HG03135 (cell line): ENCODE data around the gene CORO2A.
"Not testable (repeated sequence)": the region's sequence is repeated elsewhere in the genome, so short reads cannot be mapped to it uniquely, and the experiment has no call there.

Experiments
- ATAC-seq: cut with Tn5 transposase; IDR thresholded peaks from one replicate; pipeline ENCODE4 v1.9.1; 2021; ENCODE audit warnings: mild to moderate bottlenecking, moderate library complexity; ENCODE audit not compliant: unreplicated experiment

The CORO2A gene

GRCh38 chr9:98142925-98143481 is 49.4 kb downstream of the CORO2A start:
- ATAC-seq, result no peak

- ATAC-seq, result no peak
Observed at GRCh38 chr9:98142182-98142907, 50.1 kb downstream of the CORO2A start.

DNA sequence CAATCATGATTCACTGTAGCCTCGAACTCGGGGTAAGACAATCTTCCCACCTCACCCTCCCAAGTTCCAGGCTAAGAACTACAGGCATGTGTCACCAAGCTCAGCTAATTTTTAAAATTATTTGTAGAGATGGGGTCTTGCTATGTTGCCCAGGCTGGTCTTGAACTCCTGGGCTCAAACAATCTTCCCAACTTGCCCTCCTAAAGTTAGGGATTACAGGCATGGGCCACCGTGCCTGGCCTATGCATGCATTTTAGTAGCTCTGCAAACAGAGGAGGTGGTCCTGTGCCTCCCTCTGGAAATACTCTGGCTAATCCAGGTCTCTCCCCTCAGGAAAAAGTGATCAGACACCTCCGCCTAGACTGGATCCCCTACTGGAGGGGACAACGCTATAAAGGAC is 51.9 kb downstream of the CORO2A start:
- no peak for ATAC-seq

DNA sequence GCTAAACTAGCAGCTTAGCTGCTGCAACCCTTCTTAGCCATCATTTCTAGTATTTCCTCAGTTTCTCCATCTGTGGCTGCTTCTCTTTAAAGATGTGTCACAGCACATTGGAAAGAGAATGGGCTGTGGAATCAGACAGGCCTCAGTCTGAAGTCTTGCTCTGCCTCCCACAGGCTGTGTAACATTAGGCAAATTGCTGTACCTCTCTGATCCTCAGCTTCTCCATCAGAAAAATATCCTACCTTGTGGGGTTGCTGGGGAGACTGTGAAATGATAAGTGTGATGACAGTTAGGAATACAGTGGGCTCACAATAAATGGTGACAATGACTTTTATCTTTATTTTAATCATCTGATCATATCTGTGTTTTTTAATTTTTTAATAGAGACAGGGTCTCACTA is 55.9 kb downstream of the CORO2A start:
- no peak for ATAC-seq

DNA sequence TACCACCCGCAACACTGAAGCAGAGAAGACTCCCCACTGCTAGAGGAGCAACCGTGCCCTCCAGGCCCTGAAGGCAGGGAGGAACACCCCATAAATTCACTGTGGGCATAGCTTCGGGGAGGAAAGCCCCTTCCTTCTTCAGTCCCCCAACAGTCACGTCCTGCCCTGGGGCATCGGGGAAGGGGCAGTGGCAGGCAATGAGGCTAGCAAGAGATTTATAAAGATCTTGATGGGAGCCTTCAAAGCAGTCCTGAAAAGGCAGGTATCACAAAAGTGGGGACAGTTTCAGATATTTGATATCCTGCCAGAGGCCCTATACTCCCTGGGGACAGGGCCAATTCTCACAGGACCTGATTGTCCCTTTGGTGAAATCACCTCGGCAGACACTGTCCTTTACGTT is 56.5 kb downstream of the CORO2A start:
- no peak for ATAC-seq

GRCh38 chr9:98135558-98135934 is 56.9 kb downstream of the CORO2A start:
- no peak for ATAC-seq

DNA sequence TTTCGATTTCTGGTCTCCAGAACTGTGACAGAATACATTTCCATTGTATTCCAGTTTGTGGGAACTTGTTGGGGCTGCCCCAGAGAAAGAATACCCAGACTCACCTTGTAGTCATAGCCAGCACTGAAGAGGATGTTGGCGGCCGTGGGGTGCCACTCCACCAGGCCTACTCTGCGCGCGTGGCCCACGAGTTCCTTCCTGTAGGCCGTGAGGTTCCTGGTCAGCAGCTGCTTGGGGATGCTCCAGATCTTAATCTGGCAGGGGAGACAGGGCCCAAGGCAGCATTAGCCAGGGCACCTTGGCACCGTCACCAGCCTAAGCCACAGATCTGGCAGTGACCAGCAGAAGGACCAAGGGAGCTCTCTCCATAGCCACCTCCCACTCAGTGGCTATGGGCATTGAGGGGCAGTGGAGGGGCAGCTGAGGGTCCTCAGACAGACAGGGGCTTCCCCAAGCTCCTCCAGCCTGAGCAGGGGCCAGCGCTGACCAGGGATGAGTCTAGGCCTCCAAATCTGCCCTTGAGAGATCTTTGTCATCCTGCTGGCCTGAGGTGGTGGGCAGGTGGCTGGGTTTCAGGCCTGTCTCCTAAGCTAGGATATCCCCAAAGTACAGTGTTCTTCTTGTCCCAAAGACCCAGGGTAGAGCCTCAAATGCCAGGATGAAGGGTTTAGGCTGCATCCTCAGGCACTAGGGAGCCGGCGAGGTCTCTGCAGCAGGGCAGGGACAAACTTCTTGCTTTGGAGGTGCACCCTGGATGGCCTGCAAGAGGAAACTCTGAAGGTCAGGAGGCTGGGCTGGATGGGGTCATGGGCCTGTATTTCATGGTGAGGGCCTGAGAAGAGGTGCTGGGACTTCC is 57.5 kb downstream of the CORO2A start:
- ATAC-seq, result no peak

DNA sequence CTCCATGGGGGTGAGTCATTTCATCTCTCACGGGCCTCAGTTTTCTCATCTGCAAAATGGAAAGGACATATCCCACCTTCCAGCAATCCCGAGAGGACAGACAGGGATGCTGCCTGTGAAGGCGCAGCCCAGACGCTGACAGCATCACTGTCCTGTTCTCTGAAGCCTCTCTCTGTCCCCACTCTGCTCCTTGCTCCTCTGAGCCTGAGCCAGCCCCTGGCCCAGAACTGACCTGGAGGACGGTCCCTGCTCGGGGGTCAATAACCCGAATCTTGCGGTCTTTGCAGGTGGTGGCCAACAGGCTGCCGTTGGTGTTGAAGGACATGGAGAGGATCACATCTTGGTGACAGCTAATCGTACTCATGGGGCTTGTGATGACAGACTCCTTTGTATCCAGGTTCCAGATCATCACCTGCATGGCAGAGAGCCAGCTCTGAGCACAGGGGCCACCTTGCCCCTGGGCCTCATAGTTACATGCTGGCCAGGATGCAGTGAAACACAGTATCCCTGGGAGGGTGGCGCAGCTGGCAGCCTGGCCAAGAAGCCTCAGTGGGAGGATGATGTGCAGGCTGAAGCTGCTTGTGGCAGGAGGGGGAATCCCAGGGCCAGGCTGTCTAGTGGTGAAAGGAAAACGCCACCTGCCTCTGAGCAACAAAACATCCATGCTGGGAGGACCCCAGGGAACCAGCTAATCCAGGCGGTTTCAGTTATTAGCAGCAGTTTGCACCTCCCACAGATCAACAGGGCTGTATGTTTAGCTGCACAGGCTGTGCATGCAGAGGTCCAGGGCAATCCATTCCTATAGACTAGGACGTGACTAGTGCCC is 59.4 kb downstream of the CORO2A start:
- ATAC-seq, result no peak

DNA sequence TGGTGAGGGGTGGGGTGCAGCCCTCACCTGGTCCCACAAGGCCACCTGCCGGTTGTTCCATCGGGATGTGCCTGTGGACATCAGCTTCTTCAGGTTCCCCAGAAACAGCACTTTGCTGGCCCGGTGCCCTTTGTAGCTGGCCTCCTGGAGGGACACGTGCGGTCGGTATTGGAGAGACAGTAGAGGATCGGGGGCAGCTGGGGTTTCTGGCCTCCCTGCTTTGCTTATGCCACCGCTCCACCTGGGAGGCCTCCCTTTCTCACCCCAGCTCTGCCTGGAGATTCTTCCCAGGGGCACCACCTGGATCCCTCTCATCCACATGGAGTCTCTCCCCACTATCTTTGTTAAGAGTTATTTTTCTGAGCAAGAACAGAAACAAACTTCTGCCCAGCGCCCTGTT is 60.3 kb downstream of the CORO2A start:
- no peak for ATAC-seq

- ATAC-seq, result no peak
Observed at GRCh38 chr9:98130576-98131228, 61.7 kb downstream of the CORO2A start.

DNA sequence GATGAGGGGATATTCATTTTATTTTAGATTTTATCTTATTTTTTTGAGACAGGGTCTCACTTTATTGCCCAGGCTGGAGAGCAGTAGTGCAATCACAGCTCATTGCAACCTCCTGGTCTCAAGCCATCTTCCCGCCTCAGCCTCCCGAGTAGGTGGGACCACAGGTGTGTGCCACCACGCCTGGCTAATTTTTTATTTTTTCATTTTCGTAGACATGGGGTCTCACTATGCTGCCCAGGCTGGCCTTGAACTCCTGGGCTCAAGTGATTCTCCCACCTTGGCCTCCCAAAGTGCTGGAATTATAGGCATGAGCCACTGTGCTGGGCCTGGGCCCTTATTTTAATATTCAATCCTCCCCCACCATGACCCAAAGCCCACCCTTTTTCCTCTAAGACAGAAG is 62.4 kb downstream of the CORO2A start:
- not testable (repeated sequence) for ATAC-seq

DNA sequence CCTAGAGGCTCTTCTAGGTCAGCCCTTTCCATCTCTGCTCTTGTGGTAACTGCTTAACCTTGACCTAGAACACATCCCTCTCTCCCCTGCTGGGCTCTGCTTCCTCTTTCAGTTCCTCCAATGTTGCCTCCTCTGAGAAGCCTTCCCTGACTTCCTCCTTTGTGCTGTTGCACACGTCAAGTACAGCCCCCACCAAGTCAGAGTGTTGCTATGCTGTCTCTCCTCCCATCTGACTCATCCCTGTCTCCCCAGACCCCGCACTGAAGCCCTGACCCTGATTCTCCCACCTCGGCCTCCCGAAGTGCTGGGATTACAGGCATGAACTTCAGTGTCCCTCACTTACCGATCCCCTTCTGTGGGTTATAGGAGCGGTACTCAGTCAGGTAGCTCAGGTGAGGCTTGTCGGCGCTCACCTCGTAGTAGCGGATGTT is 63.0 kb downstream of the CORO2A start:
- ATAC-seq, result no peak

- ATAC-seq, result no peak
Observed at GRCh38 chr9:98128316-98128715, 64.1 kb downstream of the CORO2A start.

DNA sequence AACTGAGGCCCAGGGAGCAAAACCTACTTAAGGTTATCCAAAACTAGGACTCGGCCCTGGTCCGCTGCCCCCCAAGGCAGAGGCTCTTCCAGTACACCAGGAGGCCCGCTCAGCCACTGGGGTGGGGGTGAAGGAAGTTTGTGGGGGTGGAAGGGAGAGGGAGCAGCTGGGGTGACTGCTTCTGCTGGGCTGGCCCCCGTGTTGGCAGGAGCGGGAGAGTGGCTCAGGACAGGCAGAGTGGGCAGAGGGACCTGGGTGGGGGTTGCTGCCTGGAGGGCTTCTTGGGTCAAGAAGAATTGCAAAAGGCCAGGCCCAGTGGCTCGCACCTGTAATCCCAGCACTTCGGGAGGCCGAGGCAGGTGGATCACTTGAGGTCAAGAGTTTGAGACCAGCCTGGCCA is 65.2 kb downstream of the CORO2A start:
- no peak for ATAC-seq

- ATAC-seq, result no peak
Observed at GRCh38 chr9:98124637-98125426, 67.6 kb downstream of the CORO2A start.

- not testable (repeated sequence) for ATAC-seq
Observed at GRCh38 chr9:98124091-98124490, 68.3 kb downstream of the CORO2A start.

- no peak for ATAC-seq
Observed at GRCh38 chr9:98121058-98121457, 71.4 kb downstream of the CORO2A start.

GRCh38 chr9:98120476-98120875 is 72.0 kb downstream of the CORO2A start:
- ATAC-seq, result no peak

DNA sequence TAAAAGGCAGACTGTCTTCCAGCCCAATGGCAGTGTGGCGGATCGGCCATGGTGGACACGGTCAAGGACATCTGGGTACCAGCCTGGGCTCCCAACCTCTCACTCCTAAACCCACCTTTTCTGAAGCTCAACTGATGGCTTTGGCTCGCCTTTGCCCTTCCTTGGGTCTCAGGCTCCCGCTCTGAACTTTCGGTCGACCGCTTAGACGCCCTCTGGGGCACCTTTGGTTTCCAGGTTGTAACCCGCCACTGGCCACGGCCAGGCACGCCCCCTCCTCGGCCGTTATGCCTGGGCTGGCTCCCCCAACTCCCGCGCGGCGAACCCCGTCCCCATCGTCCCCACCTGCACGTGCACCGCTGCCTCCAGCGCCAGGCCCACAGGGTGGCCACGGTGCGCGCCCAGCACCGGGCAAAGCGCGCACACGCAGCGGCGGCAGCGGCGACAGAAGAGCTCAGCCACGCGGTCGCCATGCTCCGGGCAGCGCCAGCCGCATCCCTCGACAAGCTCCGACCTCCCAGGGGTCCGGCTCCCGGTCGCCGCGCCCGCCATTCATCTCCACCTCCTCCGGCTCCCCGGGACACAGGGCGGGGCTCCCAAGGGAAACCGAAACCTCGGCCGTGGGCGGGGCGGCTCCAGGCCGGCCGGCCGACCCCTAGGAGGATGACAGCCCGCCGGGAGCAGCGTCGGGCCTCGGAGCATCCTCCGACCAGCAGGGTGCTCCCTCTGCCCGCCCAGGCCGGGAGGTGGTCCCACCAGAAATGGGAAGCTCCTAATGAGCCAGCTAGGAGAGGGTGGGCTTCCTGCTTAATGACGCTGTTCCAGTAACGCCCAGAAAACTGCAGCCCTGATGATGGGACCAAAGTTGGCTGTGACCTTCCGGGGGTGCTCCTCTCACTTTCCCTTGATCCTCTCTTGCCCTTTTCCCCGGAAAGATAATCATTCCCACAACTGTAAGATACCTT is 73.5 kb downstream of the CORO2A start, which contains the start of gene TRIM14:
TSS of gene TRIM14 (minus strand) at position 583 of the 962 bp plus-strand sequence. CDS start at position 549, 34 bp downstream.
- peak; percentile 56 for ATAC-seq
